GM18868 (cell line): ENCODE data around the gene SPIRE2.
A peak's percentile ranks its signal among the peaks of the same experiment; 100 is the strongest.
"Not testable (repeated sequence)": the region's sequence is repeated elsewhere in the genome, so short reads cannot be mapped to it uniquely, and the experiment has no call there.

Experiments
- ATAC-seq: cut with Tn5 transposase; IDR thresholded peaks from one replicate; pipeline ENCODE4 v1.9.1; 2021; ENCODE audit warnings: mild to moderate bottlenecking, moderate library complexity; ENCODE audit not compliant: unreplicated experiment

SPIRE2 gene

DNA sequence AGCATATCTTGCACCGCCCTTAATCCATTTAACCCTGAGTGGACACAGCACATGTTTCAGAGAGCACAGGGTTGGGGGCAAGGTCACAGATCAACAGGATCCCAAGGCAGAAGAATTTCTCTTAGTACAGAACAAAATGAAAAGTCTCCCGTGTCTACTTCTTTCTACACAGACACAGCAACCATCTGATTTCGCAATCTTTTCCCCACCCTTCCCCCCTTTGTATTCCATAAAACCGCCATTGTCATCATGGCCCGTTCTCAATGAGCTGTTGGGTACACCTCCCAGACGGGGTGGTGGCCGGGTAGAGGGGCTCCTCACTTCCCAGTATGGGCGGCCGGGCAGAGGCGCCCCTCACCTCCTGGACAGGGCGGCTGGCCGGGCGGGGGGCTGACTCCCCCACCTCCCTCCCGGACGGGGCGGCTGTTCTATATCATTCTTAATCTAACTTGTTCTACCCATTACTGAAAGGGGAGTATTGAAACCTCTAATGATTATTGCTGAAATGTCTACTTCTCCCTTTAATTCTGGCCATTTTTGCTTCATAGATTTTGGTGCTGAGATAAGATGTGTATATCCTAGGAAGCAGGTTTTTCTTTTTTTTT lies 21.6 kb upstream of the SPIRE2 start:
- ATAC-seq: not testable (repeated sequence)

- no peak for ATAC-seq
Observed at GRCh38 chr16:89808475-89808874, 19.8 kb upstream of the SPIRE2 start.

DNA sequence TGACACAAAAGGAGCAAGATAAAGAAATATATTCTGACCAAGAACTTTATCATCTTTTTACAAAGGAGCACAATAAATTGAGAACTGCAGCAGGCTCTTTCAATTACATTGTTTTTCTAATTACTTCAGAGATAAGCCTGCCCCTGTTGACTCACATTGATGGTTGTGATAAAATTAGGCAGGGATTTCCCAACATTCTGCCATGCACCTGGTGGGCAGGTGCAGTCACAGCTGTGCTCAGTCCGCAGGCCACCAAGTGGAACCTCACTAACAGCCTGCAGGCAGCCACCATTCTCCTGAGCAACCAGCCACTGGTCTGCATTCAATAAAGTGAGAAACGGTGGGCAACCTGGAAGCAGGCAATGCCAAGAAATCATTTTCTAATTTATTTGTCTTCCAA lies 17.0 kb upstream of the SPIRE2 start:
- ATAC-seq: no peak

DNA sequence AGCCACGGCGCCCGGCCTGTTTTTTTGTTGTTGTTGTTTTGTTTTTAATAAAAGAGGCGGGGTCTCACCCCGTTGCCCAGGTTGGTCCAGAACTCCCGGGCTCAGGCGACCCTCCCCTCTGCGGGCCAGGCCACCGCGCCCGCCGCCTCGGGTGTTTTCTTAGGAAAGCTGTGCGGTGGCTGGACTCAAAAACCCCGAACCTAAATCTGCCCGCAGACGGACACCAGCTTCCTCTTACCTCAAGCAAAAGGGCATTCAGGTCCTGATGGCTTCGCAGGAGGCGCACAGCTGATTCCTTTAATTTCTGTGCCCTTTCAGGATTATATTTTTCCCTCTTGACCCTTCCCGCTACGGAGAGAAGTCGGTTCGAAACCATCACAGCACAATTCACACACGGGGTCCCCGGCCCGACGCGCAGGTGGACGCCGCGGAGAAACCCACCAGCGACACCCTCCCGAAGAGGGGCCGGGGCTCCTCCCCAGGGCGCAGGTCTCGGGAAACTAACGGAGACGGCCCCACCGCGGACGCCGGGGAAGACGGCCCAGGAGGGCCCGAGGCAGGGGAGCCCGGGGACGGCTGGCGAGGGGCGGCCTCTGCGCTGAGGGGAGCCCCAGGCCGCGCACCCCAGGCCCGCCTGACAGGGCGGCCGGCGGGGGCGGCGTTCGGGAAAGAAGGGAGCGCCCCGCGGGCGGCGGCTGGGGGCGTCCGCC lies 12.5 kb upstream of the SPIRE2 start:
- peak; percentile 24 for ATAC-seq

DNA sequence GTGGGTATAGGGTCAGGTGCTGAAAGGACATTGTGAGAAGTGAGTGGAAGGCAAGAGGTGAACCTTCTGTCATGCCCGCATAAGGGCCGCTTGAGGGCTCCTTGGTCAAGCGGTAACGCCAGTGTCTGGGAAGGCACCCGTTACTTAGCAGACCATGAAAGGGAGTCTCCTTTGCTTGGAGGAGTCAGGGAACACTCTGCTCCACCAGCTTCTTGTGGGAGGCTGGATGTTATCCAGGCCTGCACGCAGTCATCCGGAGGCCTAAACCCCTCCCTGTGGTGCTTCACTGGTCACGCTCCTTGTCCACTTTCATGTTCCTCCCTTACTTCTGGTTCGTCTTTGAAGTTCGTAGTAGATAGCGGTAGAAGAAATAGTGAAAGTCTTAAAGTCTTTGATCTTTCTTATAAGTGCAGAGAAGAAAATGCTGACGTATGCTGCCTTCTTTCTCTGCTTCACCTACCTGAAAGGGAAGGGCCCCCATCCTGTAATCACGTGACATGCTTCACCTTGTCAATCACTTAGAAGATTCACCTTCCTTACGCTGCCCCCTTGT lies 9.3 kb upstream of the SPIRE2 start:
- ATAC-seq: not testable (repeated sequence)

DNA sequence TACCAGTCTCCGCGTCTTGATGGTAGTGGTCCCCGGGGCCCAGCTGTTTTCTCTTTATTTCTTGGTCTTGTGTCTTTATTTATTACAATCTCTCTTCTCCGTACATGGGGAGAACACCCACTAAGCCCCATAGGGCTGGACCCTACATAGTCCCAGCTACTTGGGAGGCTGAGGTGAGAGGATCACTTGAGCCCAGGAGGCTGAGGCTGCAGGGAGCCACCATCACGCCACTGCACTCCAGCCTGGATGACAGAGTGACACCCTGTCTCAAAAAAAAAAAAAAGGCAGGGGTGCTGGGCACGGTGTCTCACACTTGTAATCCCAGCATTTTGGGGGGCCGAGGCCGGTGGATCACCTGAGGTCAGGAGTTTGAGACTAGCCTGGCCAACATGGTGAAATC lies 8.8 kb upstream of the SPIRE2 start:
- ATAC-seq: not testable (repeated sequence)

DNA sequence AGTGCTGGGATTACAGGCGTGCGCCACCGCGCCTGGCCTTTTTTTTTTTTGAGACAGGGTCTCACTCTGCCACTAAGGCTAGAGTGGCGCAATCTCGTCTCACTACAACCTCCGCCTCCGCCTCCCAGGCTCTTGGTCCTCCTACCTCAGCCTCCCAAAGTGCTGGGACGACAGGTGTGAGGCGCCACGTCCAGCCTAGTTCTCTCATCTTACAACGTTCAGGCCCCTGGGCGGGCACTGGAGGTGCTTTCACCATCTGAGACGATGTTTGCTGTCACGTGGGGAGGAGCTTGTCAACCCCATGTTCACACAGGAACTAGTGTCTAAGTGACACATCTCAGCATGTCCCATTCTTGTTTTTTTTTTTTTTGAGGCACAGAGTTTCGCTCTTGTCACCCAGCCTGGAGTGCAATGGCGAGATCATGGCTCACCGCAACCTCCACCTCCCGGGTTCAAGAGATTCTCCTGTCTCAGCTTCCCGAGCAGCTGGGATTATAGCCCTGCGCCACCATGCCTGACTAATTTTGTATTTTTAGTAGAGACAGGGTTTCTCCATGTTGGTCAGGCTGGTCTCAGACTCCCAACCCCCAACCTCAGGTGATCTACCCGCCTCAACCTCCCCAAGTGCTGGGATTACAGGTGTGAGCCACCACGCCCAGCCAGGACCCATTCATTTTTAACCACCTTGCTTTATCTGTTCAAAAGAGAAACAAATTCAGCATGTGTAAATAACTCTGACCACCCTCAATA lies 6.7 kb upstream of the SPIRE2 start:
- ATAC-seq: no peak

GRCh38 chr16:89822188-89823086 lies 5.8 kb upstream of the SPIRE2 start:
- ATAC-seq: no peak

DNA sequence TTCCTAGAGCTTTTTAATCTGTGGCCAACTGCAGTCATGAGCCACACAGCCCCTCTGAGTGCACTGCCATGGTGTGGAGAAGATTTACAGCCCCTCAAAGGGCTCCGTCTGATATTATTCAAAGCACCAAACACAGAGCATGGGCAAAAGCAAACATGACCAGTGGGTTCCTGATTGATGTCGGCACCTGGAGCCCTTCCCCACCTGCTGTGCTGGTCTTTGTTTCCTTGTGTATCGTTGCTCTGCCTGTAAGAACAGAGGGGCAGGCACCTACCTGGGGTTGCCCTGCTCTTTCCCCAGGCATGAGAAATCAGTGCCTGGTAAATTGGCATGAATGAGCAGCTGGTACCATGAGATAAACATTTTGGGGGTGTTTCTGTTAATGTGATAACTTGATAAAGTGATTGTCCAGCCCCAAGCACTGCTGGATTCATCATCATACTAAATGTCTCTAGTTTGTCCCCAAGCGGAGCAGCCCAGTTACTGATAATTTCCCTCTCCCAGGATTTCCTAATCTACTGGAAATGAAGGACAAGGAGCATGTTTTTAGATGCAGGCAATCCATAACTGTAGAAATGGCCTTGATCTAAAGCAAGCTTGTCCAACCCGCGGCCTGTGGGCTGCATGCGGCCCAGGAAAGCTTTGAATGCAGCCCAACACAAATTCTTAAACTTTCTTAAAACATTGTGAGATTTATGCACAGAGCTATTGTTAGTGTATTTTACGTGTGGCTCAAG lies 5.0 kb upstream of the SPIRE2 start:
- ATAC-seq: no peak

- not testable (repeated sequence) for ATAC-seq
Observed at GRCh38 chr16:89823824-89824148, 4.5 kb upstream of the SPIRE2 start.

GRCh38 chr16:89826531-89827382 lies 1.5 kb upstream of the SPIRE2 start:
- no peak for ATAC-seq

DNA sequence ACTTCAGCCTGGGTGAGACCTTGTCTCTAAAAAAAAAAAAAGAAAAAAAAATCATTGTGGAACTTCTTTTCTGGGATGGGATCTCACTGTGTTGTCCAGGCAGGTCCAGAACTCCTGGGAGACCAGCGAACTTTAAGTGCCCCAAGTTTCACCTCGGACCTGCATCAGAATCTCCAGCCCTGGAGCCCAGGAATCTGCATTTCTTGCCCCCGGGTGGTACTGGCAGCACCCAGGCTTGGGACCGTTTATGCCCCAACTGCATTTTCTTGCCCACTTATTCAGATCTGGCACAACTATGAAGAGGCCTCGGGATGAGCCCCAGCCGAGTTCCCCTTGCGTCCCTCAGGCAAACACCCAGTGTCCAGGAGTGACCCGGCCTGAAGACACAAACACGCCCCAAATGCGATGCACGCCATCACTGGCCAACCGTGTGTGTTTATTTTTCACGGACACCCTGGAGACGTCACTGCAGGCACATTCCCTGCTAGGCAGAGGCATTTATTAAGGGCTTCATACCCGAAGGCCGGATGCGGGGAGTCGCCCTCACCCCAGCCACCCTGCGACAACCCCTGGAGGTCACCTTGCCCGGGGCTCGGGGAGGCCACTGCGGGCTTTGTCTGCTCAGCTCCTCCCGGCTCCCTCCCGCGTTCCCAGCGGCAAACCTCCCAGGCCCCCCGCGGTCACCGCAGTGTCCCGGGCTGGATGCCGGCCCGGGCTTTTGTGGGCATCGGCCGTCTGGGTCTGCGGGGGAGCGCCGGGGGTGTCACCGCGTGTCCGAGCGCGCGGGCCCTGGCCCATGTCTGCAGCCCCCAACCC lies 684 bp upstream of the SPIRE2 start:
- ATAC-seq: no peak

- no peak for ATAC-seq
Observed at GRCh38 chr16:89828870-89829629, 775 bp downstream of the SPIRE2 start.

DNA sequence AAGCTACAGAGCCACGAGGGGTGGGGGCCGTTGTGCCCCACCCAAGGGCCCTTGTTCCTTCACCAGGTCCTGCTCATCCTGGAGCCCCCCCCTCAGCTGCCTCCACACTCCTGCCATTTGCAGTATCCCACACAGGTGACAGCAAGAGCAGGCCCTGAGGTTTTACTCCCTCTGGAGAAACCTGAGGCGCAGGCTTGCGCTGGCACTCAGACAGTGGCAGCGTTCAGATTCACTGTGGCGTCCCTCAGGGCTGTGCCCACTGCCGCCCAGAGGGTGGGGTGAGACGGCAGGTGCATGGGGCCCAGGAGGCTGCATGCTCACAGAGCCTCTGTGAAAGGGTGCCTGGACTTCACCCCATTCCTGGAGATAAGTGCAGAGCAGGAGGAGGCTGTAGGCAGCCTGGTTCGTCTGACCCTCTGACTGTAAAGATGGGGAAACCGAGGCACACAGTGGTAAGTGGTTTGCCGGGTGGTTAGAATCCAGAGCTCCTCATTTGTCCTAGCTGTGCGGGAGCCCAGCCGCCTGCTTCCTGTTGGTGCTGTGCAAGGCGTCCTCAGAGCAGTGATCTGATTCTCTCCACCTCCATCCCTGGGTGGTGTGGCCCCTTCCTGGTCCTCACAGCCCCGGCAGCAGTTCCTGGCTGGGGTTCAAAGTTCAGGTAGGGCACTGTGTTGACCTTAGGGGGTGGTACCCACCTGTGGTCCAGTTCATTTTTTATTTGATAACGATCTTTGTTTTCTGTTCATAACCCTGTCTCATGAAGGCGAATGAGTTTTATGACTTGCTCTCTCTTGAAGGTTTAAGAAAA lies 1.6 kb downstream of the SPIRE2 start:
- ATAC-seq: no peak

DNA sequence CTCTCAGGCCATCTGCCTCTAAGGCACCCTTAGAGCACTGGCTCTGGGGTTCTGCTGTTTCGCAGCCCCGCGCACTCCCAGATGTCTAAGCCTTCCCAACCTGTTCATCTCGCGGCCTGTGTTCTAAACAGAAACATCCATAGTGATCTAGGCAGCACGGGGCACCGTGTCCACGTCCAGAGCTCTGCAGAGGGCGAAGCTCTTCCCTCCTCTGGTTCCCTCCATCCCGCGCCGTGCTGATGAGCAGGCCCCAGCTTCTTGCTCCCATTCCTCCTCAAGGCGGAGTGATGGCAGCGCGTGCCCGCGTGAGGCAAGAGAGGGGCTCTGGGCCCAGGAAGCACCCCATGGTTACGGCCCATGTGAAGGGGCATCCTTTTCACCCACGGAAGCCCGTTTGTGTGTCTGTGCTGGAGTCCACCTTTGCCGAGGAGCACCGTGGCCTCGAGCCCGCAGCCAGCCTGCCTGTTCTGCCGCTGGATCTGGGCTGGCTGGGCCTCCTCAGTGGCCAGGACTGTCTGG lies 3.6 kb downstream of the SPIRE2 start:
- ATAC-seq: no peak

- not testable (repeated sequence) for ATAC-seq
Observed at GRCh38 chr16:89833664-89834363, 5.5 kb downstream of the SPIRE2 start.
